SK-N-SH (cell line): ENCODE data around the gene GRAMD1B. TPM values are rescaled to one million over a fixed set of nuclear protein-coding genes. Genes with fewer than 3 reads are reported as not detected.

Experiments
- CTCF ChIA-PET: fragments of 300-600, 350-600 bp; formaldehyde crosslinking; extraction: SDS; loops from one replicate; lab custom pipeline; 2021; lab: Yijun Ruan, JAX
- POLR2A ChIA-PET: fragments of 350-600 bp; sonication (Branson Sonifier 250); formaldehyde crosslinking; extraction: SDS; loops from one replicate; lab custom pipeline; 2020; ENCODE audit warnings: antibody characterized with exemption, inconsistent platforms; lab: Yijun Ruan, JAX
- DNase-seq: peaks from one replicate; pipeline ENCODE4 v3.0.0; 2012
- H2AFZ ChIP-seq: fragments of 200-600 bp; sonication (generic); 2 replicates; pipeline ENCODE4 v1.8.1; 2016; ENCODE audit warnings: antibody characterized with exemption, mild to moderate bottlenecking, low read depth
- H3F3A ChIP-seq: fragments of 200-600 bp; sonication (generic); replicated peaks from 2 replicates; pipeline ENCODE3; 2016; ENCODE audit warnings: antibody characterized with exemption, mild to moderate bottlenecking; ENCODE audit not compliant: insufficient read depth
- H3K27ac ChIP-seq, 2 experiments: fragments of 200-500 bp in 1 of 2; fragments of 200-600 bp in 1 of 2; sonication (Bioruptor generic) in 1 of 2; sonication (generic), shearing (Covaris generic) in 1 of 2; 2 replicates each; pipeline versions ENCODE4 v1.5.1 to v1.6.1; 2014 to 2016; ENCODE audit warnings: low read depth in 2 of 2, inconsistent platforms in 1 of 2, low read length in 1 of 2, mild to moderate bottlenecking in 1 of 2, mixed read lengths in 1 of 2
- H3K27me3 ChIP-seq: fragments of 200-600 bp; sonication (generic), shearing (Covaris generic); 2 replicates; pipeline ENCODE4 v1.6.1; 2016; ENCODE audit warnings: mixed run types; ENCODE audit not compliant: insufficient read depth
- H3K36me3 ChIP-seq, 2 experiments: fragments of 200-500 bp in 1 of 2; fragments of 200-600 bp in 1 of 2; sonication (Bioruptor generic) in 1 of 2; sonication (generic) in 1 of 2; replicated peaks in 1 of 2; 2 replicates each; pipeline versions ENCODE3 to v1.5.1; 2014 to 2016; ENCODE audit warnings: low read length in 1 of 2, mild to moderate bottlenecking in 1 of 2; ENCODE audit not compliant: insufficient read depth in 2 of 2, control insufficient read depth in 1 of 2
- H3K4me1 ChIP-seq, 2 experiments: fragments of 200-500 bp in 1 of 2; fragments of 200-600 bp in 1 of 2; sonication (Bioruptor generic) in 1 of 2; sonication (generic), shearing (Covaris generic) in 1 of 2; 2 replicates each; pipeline versions ENCODE4 v1.5.1 to v1.6.1; 2014 to 2016; ENCODE audit warnings: low read depth in 1 of 2, low read length in 1 of 2, mixed run types in 1 of 2; ENCODE audit not compliant: insufficient read depth in 2 of 2, control insufficient read depth in 1 of 2
- H3K4me2 ChIP-seq: fragments of 200-600 bp; sonication (generic), shearing (Covaris generic); 2 replicates; pipeline ENCODE4 v1.6.1; 2017; ENCODE audit warnings: mixed run types
- H3K4me3 ChIP-seq, 2 experiments: fragments of 200-500 bp in 1 of 2; fragments of 200-600 bp in 1 of 2; sonication (Bioruptor generic) in 1 of 2; sonication (generic), shearing (Covaris generic) in 1 of 2; 2 replicates each; pipeline versions ENCODE4 v1.5.1 to v1.8.1; 2014 to 2016; ENCODE audit warnings: low read depth in 2 of 2, inconsistent platforms in 1 of 2, low read length in 1 of 2, mild to moderate bottlenecking in 1 of 2, mixed read lengths in 1 of 2, moderate library complexity in 1 of 2
- H3K79me2 ChIP-seq: fragments of 200-600 bp; sonication (generic); 2 replicates; pipeline ENCODE4 v1.8.1; 2017; ENCODE audit warnings: mild to moderate bottlenecking; ENCODE audit not compliant: insufficient read depth
- H3K9ac ChIP-seq: fragments of 200-600 bp; sonication (generic); 2 replicates; pipeline ENCODE4 v1.6.1; 2017; ENCODE audit warnings: mixed run types
- H3K9me2 ChIP-seq: fragments of 200-600 bp; sonication (generic); 2 replicates; pipeline ENCODE4 v1.6.1; 2017; ENCODE audit warnings: mixed run types
- H3K9me3 ChIP-seq: fragments of 200-600 bp; sonication (generic); 2 replicates; pipeline ENCODE4 v1.6.1; 2017; ENCODE audit warnings: mixed run types, mild to moderate bottlenecking, moderate library complexity
- H4K20me1 ChIP-seq: fragments of 200-600 bp; sonication (generic); 2 replicates; pipeline ENCODE4 v1.6.1; 2017; ENCODE audit warnings: mild to moderate bottlenecking, mixed run types; ENCODE audit not compliant: insufficient read depth
- CHD2 ChIP-seq: fragments of 150-350 bp; IDR thresholded peaks from 2 replicates; pipeline ENCODE4 v1.6.1; 2018; ENCODE audit warnings: low read length; ENCODE audit not compliant: partially characterized antibody
- ELF1 ChIP-seq: IDR thresholded peaks from 2 replicates; pipeline ENCODE4 v1.4.0; 2012
- EP300 ChIP-seq, 2 experiments: IDR thresholded peaks; 2 replicates each; pipeline versions ENCODE4 v1.4.0 to v1.6.1; 2012; ENCODE audit warnings: borderline replicate concordance in 1 of 2, low read depth in 1 of 2, low read length in 1 of 2
- EZH2phosphoT487 ChIP-seq: fragments of 200-600 bp; sonication (generic); IDR thresholded peaks from 2 replicates; pipeline ENCODE4 v1.6.1; 2017; ENCODE audit warnings: low read depth, mixed run types, mild to moderate bottlenecking, antibody characterized with exemption, moderate library complexity, borderline replicate concordance
- FOXJ3 ChIP-seq: sonication (generic); formaldehyde crosslinking; IDR thresholded peaks from 2 replicates; pipeline ENCODE4 v1.5.1; 2020; ENCODE audit warnings: mild to moderate bottlenecking, missing genetic modification reagents
- FOXM1 ChIP-seq: IDR thresholded peaks from 2 replicates; pipeline ENCODE4 v1.4.0; 2012; ENCODE audit warnings: low read depth, mild to moderate bottlenecking
- GABPA ChIP-seq: IDR thresholded peaks from 2 replicates; pipeline ENCODE4 v1.4.0; 2012; ENCODE audit warnings: low read depth, mild to moderate bottlenecking
- GATA2 ChIP-seq: sonication (generic); formaldehyde crosslinking; IDR thresholded peaks from 2 replicates; pipeline ENCODE4 v1.5.0; 2020; ENCODE audit warnings: mild to moderate bottlenecking, missing genetic modification reagents
- JUND ChIP-seq: IDR thresholded peaks from 2 replicates; pipeline ENCODE4 v1.4.0; 2012
- NRF1 ChIP-seq: IDR thresholded peaks from 2 replicates; pipeline ENCODE4 v1.6.1; 2012; ENCODE audit warnings: low read depth, mild to moderate bottlenecking, low read length
- RAD21 ChIP-seq: IDR thresholded peaks from 2 replicates; pipeline ENCODE4 v1.6.1; 2012; ENCODE audit warnings: mild to moderate bottlenecking, low read length
- SMC3 ChIP-seq: IDR thresholded peaks from 2 replicates; pipeline ENCODE4 v1.6.1; 2012; ENCODE audit warnings: low read depth, low read length, improper control_type of control experiment
- TEAD4 ChIP-seq: IDR thresholded peaks from 2 replicates; pipeline ENCODE4 v1.4.0; 2012; ENCODE audit warnings: mild to moderate bottlenecking, borderline replicate concordance; ENCODE audit not compliant: insufficient read depth
- YY1 ChIP-seq: IDR thresholded peaks from 2 replicates; pipeline ENCODE4 v1.4.0; 2012; ENCODE audit warnings: low read depth, mild to moderate bottlenecking
- WGBS: methylation state at CpG from one replicate; pipeline ENCODE4 v1.1.6; 2017; ENCODE audit warnings: low lambda C conversion rate; 5-methylcytosine and 5-hydroxymethylcytosine counted together
- polyA plus RNA-seq, 3 experiments: library from polyadenylated mRNA; depleted of rRNA; stranded (reverse); fragments of >200 nt; gene quantifications; 2 replicates each; pipeline ENCODE4 v1.2.3, GENCODE V29; 2012
- TF ChIP-seq, protein P1 (sequence below): fragments of 150-350 bp; IDR thresholded peaks from 2 replicates; pipeline ENCODE4 v1.6.1; 2016; ENCODE audit warnings: mild to moderate bottlenecking, low read depth, low read length
- TF ChIP-seq, protein P2 (sequence below): IDR thresholded peaks from 2 replicates; pipeline ENCODE4 v1.4.0; 2012; ENCODE audit warnings: low read depth
- TF ChIP-seq, protein P3 (sequence below): fragments of 150-350 bp; IDR thresholded peaks from 2 replicates; pipeline ENCODE4 v1.6.1; 2017; ENCODE audit warnings: antibody characterized with exemption, low read length, low read depth, borderline replicate concordance
- TF ChIP-seq, protein P4 (sequence below): IDR thresholded peaks from 2 replicates; pipeline ENCODE4; 2012
- TF ChIP-seq, protein P5 (sequence below): IDR thresholded peaks from 2 replicates; pipeline ENCODE4 v1.4.0; 2012; ENCODE audit warnings: low read depth, borderline replicate concordance

GRAMD1B gene
- polyA plus RNA-seq, 1 of the 3 experiments (the other 2 are of a cell fraction): 14.5 TPM

DNA sequence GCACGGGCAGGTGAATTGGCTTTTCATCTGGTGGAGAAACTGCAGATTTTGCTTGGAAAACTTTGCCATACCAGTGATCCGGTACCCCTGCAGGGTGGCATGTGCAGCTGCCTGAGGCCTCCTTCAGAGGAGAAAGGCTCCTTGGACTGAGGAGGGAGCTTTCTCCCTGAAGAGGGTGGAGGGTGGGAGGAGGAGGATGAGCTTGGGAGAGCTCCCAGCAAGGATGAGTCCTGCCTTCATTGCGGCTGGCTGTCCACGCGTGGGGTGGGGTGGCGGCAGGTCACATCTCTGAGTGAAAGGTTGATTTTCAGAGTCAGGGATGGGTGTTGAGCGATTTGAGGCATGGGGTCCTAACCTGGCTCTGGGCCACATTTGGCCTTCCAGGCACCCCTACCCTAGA, 96.8 kb downstream of the GRAMD1B start (continued):
- no peak for TF ChIP-seq JUND
- no peak for TF ChIP-seq RAD21
- TF ChIP-seq ELF1: no peak
- TF ChIP-seq, protein P1, sequence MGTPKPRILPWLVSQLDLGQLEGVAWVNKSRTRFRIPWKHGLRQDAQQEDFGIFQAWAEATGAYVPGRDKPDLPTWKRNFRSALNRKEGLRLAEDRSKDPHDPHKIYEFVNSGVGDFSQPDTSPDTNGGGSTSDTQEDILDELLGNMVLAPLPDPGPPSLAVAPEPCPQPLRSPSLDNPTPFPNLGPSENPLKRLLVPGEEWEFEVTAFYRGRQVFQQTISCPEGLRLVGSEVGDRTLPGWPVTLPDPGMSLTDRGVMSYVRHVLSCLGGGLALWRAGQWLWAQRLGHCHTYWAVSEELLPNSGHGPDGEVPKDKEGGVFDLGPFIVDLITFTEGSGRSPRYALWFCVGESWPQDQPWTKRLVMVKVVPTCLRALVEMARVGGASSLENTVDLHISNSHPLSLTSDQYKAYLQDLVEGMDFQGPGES: no peak
- no peak for TF ChIP-seq SMC3
- no peak for TF ChIP-seq GABPA
- TF ChIP-seq NRF1: no peak
- TF ChIP-seq, protein P2, sequence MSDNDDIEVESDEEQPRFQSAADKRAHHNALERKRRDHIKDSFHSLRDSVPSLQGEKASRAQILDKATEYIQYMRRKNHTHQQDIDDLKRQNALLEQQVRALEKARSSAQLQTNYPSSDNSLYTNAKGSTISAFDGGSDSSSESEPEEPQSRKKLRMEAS: no peak

DNA sequence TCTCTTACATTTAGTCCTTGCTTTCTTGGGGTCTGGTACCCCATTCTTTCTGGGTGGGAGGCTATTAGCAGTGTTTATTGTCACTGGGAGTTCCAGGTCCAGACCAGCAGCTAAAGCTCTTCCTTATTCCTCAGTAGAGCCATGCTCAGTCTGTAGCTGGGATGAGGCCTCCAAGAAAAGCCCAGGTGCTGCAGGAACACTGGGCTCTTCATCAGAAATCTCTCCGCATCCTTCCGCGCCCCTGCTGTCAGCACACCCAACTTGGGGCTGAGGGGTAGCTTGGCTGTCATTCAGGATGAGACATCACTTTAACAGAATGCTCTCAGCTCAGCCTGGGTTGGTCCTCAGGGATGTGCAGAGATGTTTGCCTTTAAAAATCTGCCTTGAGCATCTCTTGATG, 97.5 kb downstream of the GRAMD1B start:
- TF ChIP-seq FOXJ3 (CRISPR knock-in tag) (no peak), NRF1 (no peak), YY1 (no peak), FOXM1 (no peak), GATA2 (CRISPR knock-in tag) (no peak), EP300 (IDR thresholded peaks at IDR 0.05; ENCODE audit: borderline replicate concordance in 1 of 2, low read depth in 1 of 2, low read length in 1 of 2) (no peak), EZH2phosphoT487 (no peak), CHD2 (no peak), TEAD4 (no peak)
- TF ChIP-seq, protein P1: no peak
- TF ChIP-seq, protein P3, sequence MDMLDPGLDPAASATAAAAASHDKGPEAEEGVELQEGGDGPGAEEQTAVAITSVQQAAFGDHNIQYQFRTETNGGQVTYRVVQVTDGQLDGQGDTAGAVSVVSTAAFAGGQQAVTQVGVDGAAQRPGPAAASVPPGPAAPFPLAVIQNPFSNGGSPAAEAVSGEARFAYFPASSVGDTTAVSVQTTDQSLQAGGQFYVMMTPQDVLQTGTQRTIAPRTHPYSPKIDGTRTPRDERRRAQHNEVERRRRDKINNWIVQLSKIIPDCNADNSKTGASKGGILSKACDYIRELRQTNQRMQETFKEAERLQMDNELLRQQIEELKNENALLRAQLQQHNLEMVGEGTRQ: no peak
- TF ChIP-seq, protein P4, sequence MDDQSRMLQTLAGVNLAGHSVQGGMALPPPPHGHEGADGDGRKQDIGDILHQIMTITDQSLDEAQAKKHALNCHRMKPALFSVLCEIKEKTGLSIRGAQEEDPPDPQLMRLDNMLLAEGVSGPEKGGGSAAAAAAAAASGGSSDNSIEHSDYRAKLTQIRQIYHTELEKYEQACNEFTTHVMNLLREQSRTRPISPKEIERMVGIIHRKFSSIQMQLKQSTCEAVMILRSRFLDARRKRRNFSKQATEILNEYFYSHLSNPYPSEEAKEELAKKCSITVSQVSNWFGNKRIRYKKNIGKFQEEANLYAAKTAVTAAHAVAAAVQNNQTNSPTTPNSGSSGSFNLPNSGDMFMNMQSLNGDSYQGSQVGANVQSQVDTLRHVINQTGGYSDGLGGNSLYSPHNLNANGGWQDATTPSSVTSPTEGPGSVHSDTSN: no peak
- TF ChIP-seq, protein P5, sequence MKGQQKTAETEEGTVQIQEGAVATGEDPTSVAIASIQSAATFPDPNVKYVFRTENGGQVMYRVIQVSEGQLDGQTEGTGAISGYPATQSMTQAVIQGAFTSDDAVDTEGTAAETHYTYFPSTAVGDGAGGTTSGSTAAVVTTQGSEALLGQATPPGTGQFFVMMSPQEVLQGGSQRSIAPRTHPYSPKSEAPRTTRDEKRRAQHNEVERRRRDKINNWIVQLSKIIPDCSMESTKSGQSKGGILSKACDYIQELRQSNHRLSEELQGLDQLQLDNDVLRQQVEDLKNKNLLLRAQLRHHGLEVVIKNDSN: no peak
- 95% methylated on average over 3 of the region's 3 CpGs for WGBS

More for the DNA sequence above, 97.5 kb downstream of the GRAMD1B start:
- no peak for DNase-seq
- Histone ChIP-seq H3K4me3 (no peak overlapping the region), H3K27me3 (no peaks in the 10 kb centered on the region), H3K9ac (no peak overlapping the region), H3K27ac (no peak overlapping the region), H3K9me2 (no peaks in the 10 kb centered on the region), H3K79me2 (peaks cover 9% of the 10 kb centered on the region; the same call in 1 of the 2 replicates), H3K4me1 (peaks cover 0 to 17% of the 10 kb centered on the region in 2 experiments; a peak in 1 of 4 replicates), H2AFZ (no peak overlapping the region), H3F3A (no peaks in the 10 kb centered on the region), H4K20me1 (no peaks in the 10 kb centered on the region), H3K36me3 (peaks cover 0 to 3% of the 10 kb centered on the region in 2 experiments), H3K9me3 (no peaks in the 10 kb centered on the region), H3K4me2 (no peak overlapping the region)
- ChIA-PET POLR2A (no interaction called here), CTCF (interaction anchor here (3.2 to 8.7 kb wide), 4 partner anchors 17 to 53 kb away, joined by 19 to 62 read pairs (median 19); no protein-coding TSS in a partner anchor)
